ENCODE data around the gene NR3C1.

The NR3C1 gene

GRCh38 chr5:143244000-143244736 is 159.3 kb downstream of the NR3C1 start:
- TF ChIP-seq CTCF (IDR thresholded peaks at IDR 0.05; ENCODE audit: low read depth, low read length) = no peak
- peak; percentile 93 for DNase-seq (ENCODE audit: extremely low read depth, low read depth)

- TF ChIP-seq CTCF (IDR thresholded peaks at IDR 0.05; ENCODE audit: low read depth, low read length) = no peak
- DNase-seq (ENCODE audit: extremely low read depth, low read depth) = no peak
Observed at GRCh38 chr5:143243103-143243502, 160.4 kb downstream of the NR3C1 start.

GRCh38 chr5:143241892-143242291 is 161.6 kb downstream of the NR3C1 start:
- no peak for TF ChIP-seq CTCF (IDR thresholded peaks at IDR 0.05; ENCODE audit: low read depth, low read length)
- DNase-seq (ENCODE audit: extremely low read depth, low read depth) = no peak

GRCh38 chr5:143239882-143240518 is 163.5 kb downstream of the NR3C1 start:
- TF ChIP-seq CTCF (IDR thresholded peaks at IDR 0.05; ENCODE audit: low read depth, low read length) = no peak
- no peak for DNase-seq (ENCODE audit: extremely low read depth, low read depth)

- DNase-seq (ENCODE audit: extremely low read depth, low read depth) = no peak
- no peak for TF ChIP-seq CTCF (IDR thresholded peaks at IDR 0.05; ENCODE audit: low read depth, low read length)
Observed at GRCh38 chr5:143238620-143239019, 164.9 kb downstream of the NR3C1 start.

GRCh38 chr5:143237664-143238063 is 165.8 kb downstream of the NR3C1 start:
- no peak for DNase-seq (ENCODE audit: extremely low read depth, low read depth)
- TF ChIP-seq CTCF (IDR thresholded peaks at IDR 0.05; ENCODE audit: low read depth, low read length) = no peak

GRCh38 chr5:143236682-143237081 is 166.8 kb downstream of the NR3C1 start:
- DNase-seq (ENCODE audit: extremely low read depth, low read depth) = no peak
- no peak for TF ChIP-seq CTCF (IDR thresholded peaks at IDR 0.05; ENCODE audit: low read depth, low read length)

Measured in AG09319 (cell line).